NCI-H2029 (cell line): Measurements from ENCODE around the gene MYO18B.

Experiments
- DNase-seq: peaks from one replicate; lab custom pipeline; 2025; lab: John Stamatoyannopoulos, UW

Gene MYO18B

GRCh38 chr22:26053737-26054316 lies 311.8 kb downstream of the MYO18B start:
- DNase-seq = no peak

GRCh38 chr22:26054841-26055605 lies 313.0 kb downstream of the MYO18B start:
- no peak for DNase-seq

GRCh38 chr22:26055693-26056092 lies 313.7 kb downstream of the MYO18B start:
- no peak for DNase-seq

GRCh38 chr22:26056455-26057200 lies 314.6 kb downstream of the MYO18B start:
- no peak for DNase-seq

GRCh38 chr22:26057731-26058130 lies 315.7 kb downstream of the MYO18B start:
- DNase-seq = no peak

GRCh38 chr22:26064048-26064447 lies 322.1 kb downstream of the MYO18B start:
- DNase-seq = no peak

GRCh38 chr22:26065847-26066246 lies 323.9 kb downstream of the MYO18B start:
- peak; percentile 44 for DNase-seq

- peak; percentile 90 for DNase-seq
These were observed 324.5 kb downstream of the MYO18B start for GRCh38 chr22:26066534-26066933.

- no peak for DNase-seq
These were observed 326.6 kb downstream of the MYO18B start for GRCh38 chr22:26068571-26068970.

- no peak for DNase-seq
These were observed 330.6 kb downstream of the MYO18B start for GRCh38 chr22:26072621-26073020.

GRCh38 chr22:26075251-26075650 lies 333.3 kb downstream of the MYO18B start:
- no peak for DNase-seq

GRCh38 chr22:26079009-26079408 lies 337.0 kb downstream of the MYO18B start:
- no peak for DNase-seq
